ENCODE results near the gene SLIT3. TPM values are rescaled to one million over a fixed set of nuclear protein-coding genes. Genes with fewer than 3 reads are reported as not detected.

The SLIT3 gene
- total RNA-seq, 1 donor from 2014 or later, result 3.2 TPM

GRCh38 chr5:168943091-168943884 lies 357.7 kb downstream of the SLIT3 start:
- peaks cover 17% of the 10 kb centered on the region for H3K4me1 Mint-ChIP-seq (ENCODE audit: unreplicated experiment)

GRCh38 chr5:168941901-168942300 lies 359.0 kb downstream of the SLIT3 start:
- Mint-ChIP-seq H3K9me3 (ENCODE audit: unreplicated experiment) (no peaks in the 10 kb centered on the region), H3K4me3 (ENCODE audit: unreplicated experiment) (no peak overlapping the region), H3K27me3 (ENCODE audit: unreplicated experiment) (peaks cover 3% of the 10 kb centered on the region), H3K36me3 (ENCODE audit: low read depth, unreplicated experiment) (no peaks in the 10 kb centered on the region), H3K4me1 (ENCODE audit: unreplicated experiment) (peaks cover 17% of the 10 kb centered on the region), H3K27ac (ENCODE audit: unreplicated experiment) (no peak overlapping the region)
- no peak for DNase-seq (ENCODE audit: low spot score)
- TF ChIP-seq CTCF (IDR thresholded peaks at IDR 0.05; ENCODE audit: unreplicated experiment), result no peak

More at GRCh38 chr5:168943091-168943884, 357.7 kb downstream of the SLIT3 start:
- H3K27me3 Mint-ChIP-seq (ENCODE audit: unreplicated experiment), result peaks cover 3% of the 10 kb centered on the region
- H3K4me3 Mint-ChIP-seq (ENCODE audit: unreplicated experiment), result no peak overlapping the region
- TF ChIP-seq CTCF (IDR thresholded peaks at IDR 0.05; ENCODE audit: unreplicated experiment), result no peak
- no peak for DNase-seq (ENCODE audit: low spot score)
- no peaks in the 10 kb centered on the region for H3K9me3 Mint-ChIP-seq (ENCODE audit: unreplicated experiment)
- peak overlapping the region; percentile 10 for H3K27ac Mint-ChIP-seq (ENCODE audit: unreplicated experiment)
- no peaks in the 10 kb centered on the region for H3K36me3 Mint-ChIP-seq (ENCODE audit: low read depth, unreplicated experiment)

DNA sequence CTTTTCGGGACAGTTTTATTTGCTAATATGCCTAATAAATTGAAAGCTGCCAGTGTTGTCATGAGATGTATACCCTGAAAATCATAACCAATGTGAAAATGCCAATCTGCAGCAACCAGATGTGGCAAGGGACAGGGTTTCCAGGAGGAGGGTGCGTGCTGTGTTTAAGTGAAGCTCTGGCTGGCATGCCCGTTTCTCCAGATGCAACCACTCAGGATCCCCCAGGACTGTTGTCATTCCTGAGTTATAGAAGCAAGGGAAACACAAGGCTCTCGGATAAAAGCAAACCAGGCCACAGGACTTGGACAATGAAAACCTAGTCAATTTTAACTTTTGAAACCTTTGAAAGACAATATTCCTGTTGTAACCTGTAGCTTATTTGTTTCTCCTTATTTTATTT lies 360.2 kb downstream of the SLIT3 start:
- H3K9me3 Mint-ChIP-seq (ENCODE audit: unreplicated experiment), result no peaks in the 10 kb centered on the region
- DNase-seq (ENCODE audit: low spot score), result no peak
- peaks cover 17% of the 10 kb centered on the region for H3K4me1 Mint-ChIP-seq (ENCODE audit: unreplicated experiment)
- no peak for TF ChIP-seq CTCF (IDR thresholded peaks at IDR 0.05; ENCODE audit: unreplicated experiment)
- no peaks in the 10 kb centered on the region for H3K27me3 Mint-ChIP-seq (ENCODE audit: unreplicated experiment)
- no peak overlapping the region for H3K27ac Mint-ChIP-seq (ENCODE audit: unreplicated experiment)
- no peaks in the 10 kb centered on the region for H3K36me3 Mint-ChIP-seq (ENCODE audit: low read depth, unreplicated experiment)
- no peak overlapping the region for H3K4me3 Mint-ChIP-seq (ENCODE audit: unreplicated experiment)

DNA sequence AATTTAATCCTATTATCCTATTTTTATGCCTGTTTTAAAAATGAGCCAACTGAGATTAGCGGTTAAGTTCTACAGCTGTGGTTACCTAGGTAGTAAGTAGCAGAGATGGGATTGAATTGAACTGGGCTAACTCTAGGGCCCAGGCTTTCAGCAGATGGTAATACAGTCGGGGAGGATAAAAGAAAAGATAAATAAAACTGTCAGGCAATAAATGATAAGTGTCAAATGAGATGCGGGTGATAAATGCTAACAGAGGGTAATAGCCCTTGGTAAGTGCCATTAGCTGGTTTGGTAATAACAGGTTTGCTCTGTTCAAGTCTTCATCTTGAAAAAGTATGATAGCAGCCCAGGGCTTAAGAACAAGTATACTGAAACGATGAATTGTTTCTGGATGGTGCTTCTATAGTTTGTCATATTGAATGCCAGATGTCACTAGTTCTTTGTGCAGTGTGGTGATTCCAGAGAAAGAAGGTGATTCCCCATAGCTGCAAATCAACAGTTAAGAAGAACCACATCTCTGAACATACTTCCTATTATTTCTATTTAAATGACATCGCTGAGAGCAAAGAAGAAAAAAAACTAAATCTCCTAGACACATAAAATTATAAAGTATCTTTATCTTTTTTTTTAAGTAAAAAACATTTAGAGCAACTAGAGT lies 360.9 kb downstream of the SLIT3 start:
- no peak for TF ChIP-seq CTCF (IDR thresholded peaks at IDR 0.05; ENCODE audit: unreplicated experiment)
- peaks cover 17% of the 10 kb centered on the region for H3K4me1 Mint-ChIP-seq (ENCODE audit: unreplicated experiment)
- H3K27me3 Mint-ChIP-seq (ENCODE audit: unreplicated experiment), result no peaks in the 10 kb centered on the region
- no peak overlapping the region for H3K4me3 Mint-ChIP-seq (ENCODE audit: unreplicated experiment)
- no peak for DNase-seq (ENCODE audit: low spot score)
- no peak overlapping the region for H3K27ac Mint-ChIP-seq (ENCODE audit: unreplicated experiment)
- no peaks in the 10 kb centered on the region for H3K9me3 Mint-ChIP-seq (ENCODE audit: unreplicated experiment)
- no peaks in the 10 kb centered on the region for H3K36me3 Mint-ChIP-seq (ENCODE audit: low read depth, unreplicated experiment)
